ENCODE data around the gene RFPL2. TPM values are rescaled to one million over a fixed set of nuclear protein-coding genes. Genes with fewer than 3 reads are reported as not detected.

Gene RFPL2
- total and polyA plus RNA-seq, 11 donors: not detected

- Histone ChIP-seq H3K4me1 (no peaks in the 10 kb centered on the region), H3K36me3 (no peaks in the 10 kb centered on the region), H3K27me3 (peaks cover 0 to 13% (median 0%) of the 10 kb centered on the region in 9 donors), H3K9me3 (no peaks in the 10 kb centered on the region), H3K27ac (no peak overlapping the region), H3K4me3 (no peak overlapping the region)
- 75 to 93% (median 86%) methylated on average over 1 of the region's 1 CpG for WGBS, 4 donors
- no peak for TF ChIP-seq POLR2A (IDR thresholded peaks at IDR 0.05)
- TF ChIP-seq, protein P1, sequence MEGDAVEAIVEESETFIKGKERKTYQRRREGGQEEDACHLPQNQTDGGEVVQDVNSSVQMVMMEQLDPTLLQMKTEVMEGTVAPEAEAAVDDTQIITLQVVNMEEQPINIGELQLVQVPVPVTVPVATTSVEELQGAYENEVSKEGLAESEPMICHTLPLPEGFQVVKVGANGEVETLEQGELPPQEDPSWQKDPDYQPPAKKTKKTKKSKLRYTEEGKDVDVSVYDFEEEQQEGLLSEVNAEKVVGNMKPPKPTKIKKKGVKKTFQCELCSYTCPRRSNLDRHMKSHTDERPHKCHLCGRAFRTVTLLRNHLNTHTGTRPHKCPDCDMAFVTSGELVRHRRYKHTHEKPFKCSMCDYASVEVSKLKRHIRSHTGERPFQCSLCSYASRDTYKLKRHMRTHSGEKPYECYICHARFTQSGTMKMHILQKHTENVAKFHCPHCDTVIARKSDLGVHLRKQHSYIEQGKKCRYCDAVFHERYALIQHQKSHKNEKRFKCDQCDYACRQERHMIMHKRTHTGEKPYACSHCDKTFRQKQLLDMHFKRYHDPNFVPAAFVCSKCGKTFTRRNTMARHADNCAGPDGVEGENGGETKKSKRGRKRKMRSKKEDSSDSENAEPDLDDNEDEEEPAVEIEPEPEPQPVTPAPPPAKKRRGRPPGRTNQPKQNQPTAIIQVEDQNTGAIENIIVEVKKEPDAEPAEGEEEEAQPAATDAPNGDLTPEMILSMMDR (IDR thresholded peaks at IDR 0.05): no peak
- intact Hi-C loops (cut with DNase I): no loop called here
- ATAC-seq (no peak), DNase-seq (no peak)
Measured at GRCh38 chr22:32237906-32238305, 33.0 kb upstream of the RFPL2 start.

- H3K27me3 ChIP-seq: peaks cover 0 to 18% (median 0%) of the 10 kb centered on the region in 9 donors
- H3K9me3 ChIP-seq: no peaks in the 10 kb centered on the region
- no peak overlapping the region for H3K4me3 ChIP-seq
- peaks cover 0 to 3% (median 0%) of the 10 kb centered on the region in 9 donors for H3K36me3 ChIP-seq
- H3K4me1 ChIP-seq: no peaks in the 10 kb centered on the region
- DNase-seq (no peak), ATAC-seq (no peak)
- WGBS, 4 donors: 77 to 79% (median 78%) methylated on average over 8 of the region's 8 CpGs
- intact Hi-C loops (cut with DNase I): no loop called here
- TF ChIP-seq, protein P1 (IDR thresholded peaks at IDR 0.05): no peak
- no peak for TF ChIP-seq POLR2A (IDR thresholded peaks at IDR 0.05)
- H3K27ac ChIP-seq: no peak overlapping the region
Measured at GRCh38 chr22:32236970-32237369, 32.1 kb upstream of the RFPL2 start.

- peaks cover 0 to 20% (median 0%) of the 10 kb centered on the region in 9 donors for H3K27me3 ChIP-seq
- no peak overlapping the region for H3K27ac ChIP-seq
- 80 to 83% (median 82%) methylated on average over 5 of the region's 5 CpGs for WGBS, 4 donors
- H3K9me3 ChIP-seq: no peaks in the 10 kb centered on the region
- no peak overlapping the region for H3K4me3 ChIP-seq
- no peak for TF ChIP-seq POLR2A (IDR thresholded peaks at IDR 0.05)
- TF ChIP-seq, protein P1 (IDR thresholded peaks at IDR 0.05): no peak
- intact Hi-C loops (cut with DNase I): no loop called here
- ATAC-seq: no peak
- no peaks in the 10 kb centered on the region for H3K4me1 ChIP-seq
- H3K36me3 ChIP-seq: peaks cover 0 to 8% (median 0%) of the 10 kb centered on the region in 9 donors
- DNase-seq: no peak
Measured at GRCh38 chr22:32233091-32233490, 28.2 kb upstream of the RFPL2 start.

- Histone ChIP-seq H3K9me3 (no peaks in the 10 kb centered on the region), H3K36me3 (peaks cover 0 to 8% (median 0%) of the 10 kb centered on the region in 9 donors), H3K27me3 (peaks cover 0 to 20% (median 0%) of the 10 kb centered on the region in 9 donors), H3K4me3 (no peak overlapping the region), H3K27ac (peak overlapping the region in 1 of 12 donors; percentile 4), H3K4me1 (no peaks in the 10 kb centered on the region)
- ATAC-seq (no peak), DNase-seq (no peak)
- intact Hi-C loops (cut with DNase I): no loop called here
- 58 to 66% (median 61%) methylated on average over 5 of the region's 5 CpGs for WGBS, 4 donors
- TF ChIP-seq POLR2A (IDR thresholded peaks at IDR 0.05): no peak
- TF ChIP-seq, protein P1 (IDR thresholded peaks at IDR 0.05): no peak
Measured at GRCh38 chr22:32232191-32232830, 27.4 kb upstream of the RFPL2 start.

All from heart left ventricle (tissue), 16 donors.